Erythroblast (primary cell): ENCODE data around the gene GRPEL2.
"Not testable (repeated sequence)": the region's sequence is repeated elsewhere in the genome, so short reads cannot be mapped to it uniquely, and the experiment has no call there.

Experiments used
- GATA1 ChIP-seq: IDR thresholded peaks from 2 replicates; pipeline ENCODE4 v1.6.1; 2011; ENCODE audit warnings: low read depth, mild to moderate bottlenecking, control low read depth, low read length, moderate library complexity
- POLR2A ChIP-seq: IDR thresholded peaks from 2 replicates; pipeline ENCODE4 v1.6.1; 2011; ENCODE audit warnings: mild to moderate bottlenecking, low read length

DNA sequence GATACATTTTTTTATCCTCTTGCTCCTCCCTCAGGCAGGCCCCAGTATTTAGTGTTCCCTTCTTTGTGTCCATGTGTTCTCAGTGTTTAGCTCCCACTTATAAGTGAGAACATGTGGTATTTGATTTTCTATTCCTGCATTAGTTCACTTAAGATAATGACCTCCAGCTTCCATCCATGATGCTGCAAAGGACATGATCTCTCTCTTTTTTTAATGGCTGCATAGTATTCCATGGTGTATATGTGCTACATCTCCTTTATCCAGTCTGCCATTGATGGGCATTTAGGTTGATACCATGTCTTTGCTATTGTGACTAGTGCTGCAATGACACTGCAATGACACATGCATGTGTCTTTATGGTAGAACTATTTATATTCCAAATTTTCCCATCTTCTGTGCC is 49.7 kb downstream of the GRPEL2 start:
- not testable (repeated sequence) for TF ChIP-seq POLR2A, GATA1
